ENCODE data around the gene FAM3A.
"Not testable (repeated sequence)": the region's sequence is repeated elsewhere in the genome, so short reads cannot be mapped to it uniquely, and the experiment has no call there.

Gene FAM3A

GRCh38 chrX:154515966-154516655 lies at the start of gene FAM3A:
Gene FAM3A (minus strand): TSS chrX:154516232. CDS start chrX:154515772, 460 bp downstream.
- no peak for FAIRE-seq

GRCh38 chrX:154562295-154562694 lies 46.3 kb upstream of the FAM3A start:
- not testable (repeated sequence) for FAIRE-seq

DNA sequence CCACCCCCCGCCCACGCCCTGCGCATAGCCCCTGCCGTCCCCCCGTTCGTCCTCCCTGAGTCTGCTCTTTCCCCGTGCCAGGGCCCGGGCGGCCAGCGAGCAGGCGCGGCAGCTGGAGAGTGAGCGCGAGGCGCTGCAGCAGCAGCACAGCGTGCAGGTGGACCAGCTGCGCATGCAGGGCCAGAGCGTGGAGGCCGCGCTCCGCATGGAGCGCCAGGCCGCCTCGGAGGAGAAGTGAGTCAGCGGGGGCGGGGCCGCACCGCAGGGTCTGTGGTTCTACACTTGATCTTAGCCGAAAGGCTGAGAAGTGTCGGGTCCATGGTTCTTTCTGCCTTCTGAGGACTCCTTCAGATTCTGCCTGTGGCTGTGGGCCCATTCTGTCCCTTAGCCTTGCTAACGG lies 44.3 kb upstream of the FAM3A start:
- FAIRE-seq, result not testable (repeated sequence)

DNA sequence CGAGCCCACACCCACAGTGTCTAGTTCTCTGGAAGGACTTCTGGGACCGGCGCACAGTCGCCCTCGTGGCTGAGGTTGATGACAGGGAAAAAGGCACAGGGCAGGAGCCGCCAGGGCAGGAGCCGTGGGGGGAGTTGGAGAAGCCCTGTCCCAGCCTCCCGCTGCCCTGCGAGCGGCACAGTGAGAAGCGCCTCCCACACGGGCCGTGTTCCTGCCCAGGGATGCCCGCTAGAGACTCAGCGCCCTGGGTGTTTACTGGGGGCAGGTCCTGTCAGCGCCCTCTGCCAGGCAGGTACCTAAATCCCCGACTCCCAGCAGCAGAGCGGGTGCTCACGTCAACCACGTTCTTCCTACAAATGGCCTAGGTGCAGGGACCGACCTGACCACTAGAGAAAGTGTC lies 42.9 kb upstream of the FAM3A start:
- FAIRE-seq, result not testable (repeated sequence)

DNA sequence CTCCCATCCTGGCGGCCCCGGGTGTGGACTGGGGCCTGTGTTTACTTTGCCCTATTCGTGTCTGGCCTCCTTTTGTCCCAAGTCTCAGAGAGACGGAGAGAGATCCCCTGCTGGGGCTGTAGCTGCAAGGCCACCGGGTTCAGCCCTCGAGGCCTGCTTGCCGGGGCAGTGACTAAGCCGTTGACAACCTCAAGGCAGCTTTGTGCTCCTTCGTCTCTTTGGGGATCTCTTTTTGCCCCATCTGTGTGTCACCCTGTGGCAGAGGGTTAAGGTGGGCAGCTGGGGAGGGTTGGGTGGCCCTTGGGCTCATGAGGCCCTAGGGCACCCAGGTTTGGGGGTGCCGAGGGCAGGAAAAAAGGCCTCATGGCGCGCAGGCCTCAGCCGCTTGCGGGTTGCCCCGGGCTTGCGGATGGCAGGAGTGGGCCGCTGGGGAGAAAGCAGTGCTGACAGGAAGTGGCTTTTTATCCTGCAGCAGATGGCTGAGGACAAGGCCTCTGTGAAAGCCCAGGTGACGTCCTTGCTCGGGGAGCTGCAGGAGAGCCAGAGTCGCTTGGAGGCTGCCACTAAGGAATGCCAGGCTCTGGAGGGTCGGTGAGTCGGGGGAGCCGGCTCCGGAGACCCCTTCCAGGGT lies 42.1 kb upstream of the FAM3A start:
- not testable (repeated sequence) for FAIRE-seq

DNA sequence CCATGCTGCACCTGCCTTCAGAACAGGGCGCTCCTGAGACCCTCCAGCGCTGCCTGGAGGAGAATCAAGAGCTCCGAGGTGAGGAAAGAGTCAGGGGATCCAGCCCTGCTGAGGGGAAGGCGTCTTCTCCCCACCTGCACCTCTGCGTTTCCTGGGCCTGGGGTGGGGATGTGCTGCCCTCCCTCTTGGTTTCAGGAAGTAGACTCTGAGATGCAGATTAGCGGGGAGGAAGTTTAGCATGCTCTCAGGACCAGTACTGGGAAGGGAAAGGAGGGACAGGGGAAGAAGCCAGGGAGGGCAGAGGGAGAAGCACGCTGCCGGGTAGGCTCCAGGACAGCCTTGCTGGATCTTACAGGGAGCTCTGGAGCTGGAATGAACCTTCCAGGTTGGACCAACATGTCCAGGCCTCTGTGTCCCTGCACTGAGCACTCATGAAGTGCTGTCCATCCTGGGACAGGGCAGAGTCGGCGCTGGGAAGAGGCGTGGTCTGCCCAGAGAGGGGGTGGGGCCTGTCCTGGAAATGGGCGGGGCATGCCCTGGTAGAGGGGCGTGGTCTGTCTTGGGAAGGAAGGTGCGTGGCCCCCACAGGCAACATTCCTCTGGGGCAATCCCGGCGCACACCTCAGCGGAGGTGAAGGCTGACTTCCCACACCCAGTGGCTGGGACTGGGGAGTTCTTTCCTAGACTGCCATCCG lies 36.2 kb upstream of the FAM3A start:
- FAIRE-seq, result not testable (repeated sequence)

- no peak for FAIRE-seq
Measured at GRCh38 chrX:154549766-154550165, 33.7 kb upstream of the FAM3A start.

- FAIRE-seq, result no peak
Measured at GRCh38 chrX:154548028-154548316, 31.9 kb upstream of the FAM3A start.

DNA sequence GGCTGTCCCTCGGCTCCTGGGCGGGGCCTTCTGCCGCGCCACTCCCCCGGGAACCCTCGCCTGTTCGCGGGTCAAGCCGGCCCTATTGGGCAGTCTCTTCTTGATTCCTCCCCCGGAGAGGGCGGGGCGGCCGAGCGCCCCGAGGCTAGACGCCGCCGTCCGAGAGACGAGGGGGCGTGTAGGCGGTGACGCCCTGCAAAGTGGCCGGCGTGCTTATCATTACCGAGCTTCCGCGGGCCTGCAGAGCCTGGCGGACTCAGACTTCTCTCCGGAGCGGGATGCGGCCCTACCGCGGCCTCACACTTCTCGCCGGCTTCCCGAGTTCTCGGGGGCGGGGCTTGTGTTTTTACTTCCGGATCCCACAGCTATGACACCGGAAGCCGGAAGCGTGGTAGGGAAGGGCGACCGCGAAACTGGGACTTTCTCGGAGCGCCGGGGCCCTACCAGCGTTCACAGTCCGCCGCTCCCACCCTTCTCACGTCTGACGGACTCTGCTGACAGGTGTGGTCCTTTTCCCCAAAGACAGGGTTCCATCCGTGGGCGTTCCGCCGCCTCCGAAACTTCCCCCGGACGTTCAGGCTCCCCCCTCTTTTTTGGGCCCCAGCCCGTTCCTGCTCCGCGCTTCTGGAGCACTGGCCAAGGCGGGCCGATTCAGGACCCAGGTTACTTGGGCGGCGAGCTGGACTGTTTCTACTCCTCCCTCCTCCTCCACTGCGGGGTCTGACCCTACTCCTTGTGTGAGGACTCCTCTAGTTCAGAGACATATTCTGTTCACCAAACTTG lies 31.4 kb upstream of the FAM3A start, which contains the start of gene IKBKG:
Gene IKBKG, plus strand, starts transcription at position 376 of the 783 bp plus-strand sequence. CDS start 4,383 bp downstream, outside the sequence.
- FAIRE-seq, result no peak

- no peak for FAIRE-seq
Measured at GRCh38 chrX:154546354-154547244, 30.6 kb upstream of the FAM3A start, which contains the start of gene G6PD. Gene G6PD (minus strand): TSS chrX:154546846. CDS start chrX:154546155, 691 bp downstream.

- no peak for FAIRE-seq
Measured at GRCh38 chrX:154545673-154546274, 29.7 kb upstream of the FAM3A start.

DNA sequence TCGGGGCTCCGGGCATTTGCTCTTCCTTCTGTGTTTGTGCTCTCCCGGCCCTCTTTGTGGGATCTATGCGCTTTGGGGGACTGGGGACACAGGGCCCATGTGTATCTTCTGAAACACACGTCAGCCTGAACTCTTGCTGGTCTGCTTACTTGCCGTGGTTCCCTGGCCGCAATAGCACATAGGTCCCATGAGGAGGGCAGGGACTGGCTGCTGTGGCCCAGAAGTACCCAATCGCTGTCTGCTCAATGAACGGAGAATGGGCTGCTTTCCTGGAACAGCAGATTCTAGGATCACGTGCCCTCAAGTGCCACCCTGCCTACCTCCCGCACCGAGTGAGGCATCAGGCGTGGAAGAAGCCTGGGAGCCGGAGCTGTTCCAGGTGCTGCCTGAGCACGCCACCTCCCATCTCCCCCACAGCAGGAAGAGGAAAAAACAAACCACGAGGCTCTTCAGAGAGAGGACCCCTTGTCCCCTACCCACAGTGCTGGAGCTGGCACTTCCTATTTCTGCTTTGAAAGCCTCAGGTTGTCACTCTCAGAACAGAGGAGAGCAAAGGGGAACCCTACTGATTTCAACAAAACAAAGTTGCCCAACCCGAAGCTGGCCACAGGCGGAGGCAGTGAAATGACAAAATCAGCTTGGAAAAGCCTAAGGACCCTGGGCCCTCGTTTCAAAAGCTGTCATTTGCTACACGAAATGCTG lies 26.8 kb upstream of the FAM3A start:
- no peak for FAIRE-seq

DNA sequence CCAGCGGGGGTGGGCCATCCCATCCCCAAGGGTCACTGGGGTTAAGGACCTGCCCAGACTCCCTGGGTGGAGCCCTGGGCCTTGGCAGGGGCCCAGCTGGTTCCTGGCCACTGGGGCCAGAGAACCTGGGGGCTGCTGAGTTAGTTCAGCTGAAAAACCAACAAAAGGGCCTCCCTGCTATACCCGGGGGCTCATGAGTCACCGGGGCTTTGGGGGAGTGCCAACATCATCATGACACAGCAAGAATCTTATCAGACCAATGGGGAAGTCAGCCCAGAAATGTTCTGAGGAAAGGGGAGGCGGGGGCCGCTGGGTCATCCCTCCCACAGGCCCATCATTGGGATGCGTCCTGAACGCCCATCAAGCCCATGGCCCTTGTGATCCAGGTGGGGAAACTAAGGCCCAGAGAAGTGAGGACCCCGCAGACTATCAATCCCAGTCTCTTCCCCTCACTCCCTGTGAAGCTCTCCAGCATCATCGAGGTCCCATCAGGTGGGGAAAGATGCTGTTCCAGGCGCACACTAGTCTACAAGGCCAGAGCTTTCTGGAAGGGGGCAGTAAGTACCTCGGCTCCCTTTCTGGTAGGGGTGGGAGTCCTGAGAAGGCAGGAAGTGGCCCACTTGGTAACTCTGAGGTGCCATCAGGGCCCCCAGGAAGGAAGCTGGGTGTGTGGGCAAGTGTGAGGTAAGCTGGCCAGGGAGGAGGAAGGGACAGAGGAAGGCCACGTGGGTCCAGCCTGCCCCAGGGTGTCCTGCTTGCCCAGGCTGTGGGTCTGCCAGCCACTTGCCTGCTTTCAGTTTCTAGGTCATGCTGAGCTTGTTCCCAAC lies 26.1 kb upstream of the FAM3A start:
- no peak for FAIRE-seq

GRCh38 chrX:154541589-154541895 lies 25.5 kb upstream of the FAM3A start:
- no peak for FAIRE-seq

DNA sequence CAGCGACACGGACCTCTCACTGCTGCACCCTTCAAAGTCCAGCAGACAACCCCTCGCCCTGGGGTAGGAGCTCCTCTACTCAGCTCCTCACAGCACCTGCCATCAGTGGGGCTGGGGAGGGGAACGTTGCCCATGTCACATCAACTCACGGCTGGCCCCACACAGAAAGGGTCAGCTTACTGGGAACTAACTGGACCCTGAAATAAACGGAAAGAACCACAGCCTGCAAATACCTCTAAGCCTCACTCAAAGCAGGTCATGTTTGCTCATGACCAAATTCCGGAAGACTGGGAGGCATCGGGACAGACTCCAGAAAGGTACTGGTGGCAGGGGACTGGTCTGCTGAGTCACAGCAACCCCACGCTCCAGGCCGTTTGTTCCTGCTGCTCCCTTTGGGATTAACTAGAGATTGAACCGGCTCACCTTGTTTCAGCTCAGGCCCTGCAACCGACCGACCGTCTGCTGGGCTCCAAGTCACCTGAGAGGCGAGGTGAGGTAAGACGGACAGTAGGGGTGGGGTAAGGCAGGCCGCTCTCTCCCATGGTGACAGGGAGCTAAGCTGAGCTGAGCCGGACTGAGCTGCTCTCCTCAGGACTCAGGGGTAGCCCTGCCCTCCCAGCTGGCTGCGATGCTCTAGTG lies 25.0 kb upstream of the FAM3A start:
- no peak for FAIRE-seq

GRCh38 chrX:154540365-154540764 lies 24.3 kb upstream of the FAM3A start:
- FAIRE-seq, result not testable (repeated sequence)

- FAIRE-seq, result no peak
Measured at GRCh38 chrX:154539077-154539476, 23.0 kb upstream of the FAM3A start.

- FAIRE-seq, result no peak
Measured at GRCh38 chrX:154535892-154536291, 19.9 kb upstream of the FAM3A start.

GRCh38 chrX:154534526-154535322 lies 18.7 kb upstream of the FAM3A start:
- peak; percentile 89 for FAIRE-seq

All from endometrium (tissue), 2 donors.